PC-3 (cell line): ENCODE results near the gene MLST8. TPM values are rescaled to one million over a fixed set of nuclear protein-coding genes. Genes with fewer than 3 reads are reported as not detected.

Source experiments
- ATAC-seq: fragments of 200-7000 bp; cut with Tn5 transposase; 2 replicates; pipeline ENCODE4 v1.9.1; 2020; ENCODE audit warnings: mild to moderate bottlenecking, moderate library complexity
- BruUV-seq: library from RNA; stranded (reverse); fragments of 400-500 nt; replicated peaks from 2 replicates; lab custom pipeline; 2021; lab: Mats Ljungman, UMichigan
- CTCF ChIA-PET: fragments of 300-600 bp; sonication (Branson Sonifier 250); formaldehyde crosslinking; loops from one replicate; lab custom pipeline; 2022; ENCODE audit warnings: antibody characterized with exemption; lab: Charles Lee
- POLR2A ChIA-PET: fragments of 300-600 bp; sonication (Branson Sonifier 250); formaldehyde crosslinking; loops from one replicate; lab custom pipeline; 2022; ENCODE audit warnings: antibody characterized with exemption; ENCODE audit not compliant: unreplicated experiment; lab: Charles Lee
- DNase-seq: peaks from one replicate; pipeline ENCODE4 v3.0.0-alpha.2; 2015
- H2AFZ ChIP-seq: fragments of 300-600 bp; sonication (generic); 2 replicates; pipeline ENCODE4 v1.6.0; 2016; ENCODE audit warnings: antibody characterized with exemption, low read length
- H3F3A ChIP-seq: fragments of 300-600 bp; sonication (generic); one replicate; pipeline ENCODE4 v1.6.0; 2017; ENCODE audit warnings: antibody characterized with exemption, low read length, control low read depth, mild to moderate bottlenecking; ENCODE audit not compliant: unreplicated experiment
- H3K27ac ChIP-seq: fragments of 300-600 bp; sonication (generic); 2 replicates; pipeline ENCODE4 v1.5.1; 2016; ENCODE audit warnings: mild to moderate bottlenecking, low read length
- H3K27me3 ChIP-seq: fragments of 300-600 bp; sonication (generic); 2 replicates; pipeline ENCODE4 v1.6.1; 2016; ENCODE audit warnings: low read length, mixed read lengths
- H3K36me3 ChIP-seq: fragments of 300-600 bp; sonication (generic); 2 replicates; pipeline ENCODE4 v1.6.1; 2016; ENCODE audit warnings: low read depth, mixed run types, low read length, mixed read lengths
- H3K4me1 ChIP-seq: fragments of 300-600 bp; sonication (generic); 2 replicates; pipeline ENCODE4 v1.5.1; 2016; ENCODE audit warnings: low read length; ENCODE audit not compliant: insufficient read depth
- H3K4me2 ChIP-seq: fragments of 300-600 bp; sonication (generic); 2 replicates; pipeline ENCODE4 v1.6.0; 2016; ENCODE audit warnings: low read length
- H3K4me3 ChIP-seq: fragments of 300-600 bp; sonication (generic); 2 replicates; pipeline ENCODE4 v1.5.1; 2016; ENCODE audit warnings: mild to moderate bottlenecking, low read length, mixed read lengths
- H3K79me2 ChIP-seq: fragments of 300-600 bp; sonication (generic); 2 replicates; pipeline ENCODE4 v1.6.1; 2017; ENCODE audit warnings: low read length, mixed read lengths
- H3K9ac ChIP-seq: fragments of 300-600 bp; sonication (generic); 2 replicates; pipeline ENCODE4 v1.6.0; 2016; ENCODE audit warnings: mild to moderate bottlenecking, low read length
- H3K9me2 ChIP-seq: fragments of 300-600 bp; sonication (generic); replicated peaks from 2 replicates; pipeline ENCODE4 v1.6.1; 2016; ENCODE audit warnings: mixed run types, low read length, mixed read lengths
- H3K9me3 ChIP-seq: fragments of 300-600 bp; sonication (generic); 2 replicates; pipeline ENCODE4 v1.6.1; 2016; ENCODE audit warnings: low read length, mixed read lengths
- H4K20me1 ChIP-seq: fragments of 300-600 bp; sonication (generic); 2 replicates; pipeline ENCODE4 v1.6.1; 2016; ENCODE audit warnings: low read length, mixed read lengths
- EZH2 ChIP-seq: fragments of 300-600 bp; sonication (generic); IDR thresholded peaks from one replicate; pipeline ENCODE4 v1.6.1; 2017; ENCODE audit warnings: antibody characterized with exemption, mild to moderate bottlenecking, low read length; ENCODE audit not compliant: unreplicated experiment
- EZH2phosphoT487 ChIP-seq: fragments of 300-600 bp; sonication (generic); IDR thresholded peaks from 2 replicates; pipeline ENCODE4 v1.6.1; 2018; ENCODE audit warnings: mild to moderate bottlenecking, antibody characterized with exemption, low read length, borderline replicate concordance
- intact Hi-C: fragments of 100-400 bp; cut with micrococcal nuclease; formaldehyde crosslinking; loops from 2 replicates; pipeline ENCODE4 v1.9.0; 2023
- total RNA-seq: library from RNA; depleted of rRNA; stranded (reverse); fragments of >200 nt; gene quantifications from 2 replicates; pipeline ENCODE4 v1.2.3, GENCODE V29; 2014
- TF ChIP-seq, protein P1 (sequence below): fragments of 300-600 bp; sonication (generic); conservative IDR thresholded peaks from 2 replicates; pipeline ENCODE4 v1.5.1; 2017; ENCODE audit warnings: antibody characterized with exemption, low read depth, mild to moderate bottlenecking, low read length

MLST8 gene
- total RNA-seq, 1 experiment from 2014 or later = 63.3 TPM

DNA sequence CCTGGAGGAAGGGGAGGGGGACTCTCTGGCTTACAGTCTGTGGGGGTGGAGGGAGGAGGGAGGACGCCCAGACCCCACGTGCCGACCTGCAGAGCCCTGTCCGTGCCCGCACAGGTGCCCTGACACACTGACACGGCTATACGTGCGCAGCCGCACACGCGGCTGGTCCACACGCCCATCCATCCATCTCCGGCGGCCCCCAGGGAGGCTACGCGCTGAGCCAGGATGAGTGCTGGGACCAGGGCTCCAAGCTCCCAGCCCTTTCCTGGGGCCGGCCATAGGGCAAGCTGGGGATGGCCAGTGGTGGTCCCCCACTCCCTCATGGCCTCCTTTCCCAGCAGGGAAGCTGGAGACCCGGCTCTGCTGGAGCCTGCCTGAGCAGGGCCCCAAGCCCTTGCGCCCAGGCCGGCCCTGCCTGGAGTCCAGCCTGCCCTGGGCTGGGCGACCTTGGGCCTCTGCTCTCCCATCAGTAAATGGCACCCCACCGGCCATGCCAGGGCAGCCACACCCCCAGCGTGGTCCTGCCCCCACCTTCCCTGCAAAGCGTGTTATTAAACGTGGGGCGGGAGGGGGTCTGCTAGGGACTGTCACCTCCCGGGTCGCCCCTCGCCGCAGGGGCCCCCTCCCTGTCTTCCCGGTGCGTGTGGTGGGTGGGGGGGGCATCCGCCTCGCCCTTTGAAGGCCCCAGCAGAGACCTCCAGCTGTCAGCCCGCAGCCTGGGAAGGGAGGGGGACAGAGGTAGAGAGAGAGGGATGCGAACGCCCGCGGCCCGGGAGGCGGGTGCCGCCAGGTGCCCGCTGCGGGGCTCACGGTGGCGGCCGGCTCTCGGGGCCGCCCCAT is 9.7 kb upstream of the MLST8 start:
- no TSS peak for BruUV-seq
- H3K27me3 ChIP-seq = no peaks in the 10 kb centered on the region
- intact Hi-C loops = no loop called here
- TF ChIP-seq EZH2phosphoT487 (no peak), EZH2 (no peak)
- TF ChIP-seq, protein P1, sequence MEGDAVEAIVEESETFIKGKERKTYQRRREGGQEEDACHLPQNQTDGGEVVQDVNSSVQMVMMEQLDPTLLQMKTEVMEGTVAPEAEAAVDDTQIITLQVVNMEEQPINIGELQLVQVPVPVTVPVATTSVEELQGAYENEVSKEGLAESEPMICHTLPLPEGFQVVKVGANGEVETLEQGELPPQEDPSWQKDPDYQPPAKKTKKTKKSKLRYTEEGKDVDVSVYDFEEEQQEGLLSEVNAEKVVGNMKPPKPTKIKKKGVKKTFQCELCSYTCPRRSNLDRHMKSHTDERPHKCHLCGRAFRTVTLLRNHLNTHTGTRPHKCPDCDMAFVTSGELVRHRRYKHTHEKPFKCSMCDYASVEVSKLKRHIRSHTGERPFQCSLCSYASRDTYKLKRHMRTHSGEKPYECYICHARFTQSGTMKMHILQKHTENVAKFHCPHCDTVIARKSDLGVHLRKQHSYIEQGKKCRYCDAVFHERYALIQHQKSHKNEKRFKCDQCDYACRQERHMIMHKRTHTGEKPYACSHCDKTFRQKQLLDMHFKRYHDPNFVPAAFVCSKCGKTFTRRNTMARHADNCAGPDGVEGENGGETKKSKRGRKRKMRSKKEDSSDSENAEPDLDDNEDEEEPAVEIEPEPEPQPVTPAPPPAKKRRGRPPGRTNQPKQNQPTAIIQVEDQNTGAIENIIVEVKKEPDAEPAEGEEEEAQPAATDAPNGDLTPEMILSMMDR = no peak
- H3K4me1 ChIP-seq = peaks cover 12% of the 10 kb centered on the region; the same call in 1 of the 2 replicates
- H3K36me3 ChIP-seq = no peaks in the 10 kb centered on the region
- POLR2A ChIA-PET = no interaction called here
- no peaks in the 10 kb centered on the region for H3F3A ChIP-seq
- no peaks in the 10 kb centered on the region for H3K79me2 ChIP-seq
- H3K9me3 ChIP-seq = no peaks in the 10 kb centered on the region
- H2AFZ ChIP-seq = peak overlapping the region; percentile 34; the same call in 1 of the 2 replicates
- H4K20me1 ChIP-seq = no peaks in the 10 kb centered on the region
- peak overlapping the region; percentile 59 for H3K4me3 ChIP-seq
- DNase-seq = no peak
- peak overlapping the region; percentile 79 for H3K4me2 ChIP-seq
- no peak overlapping the region for H3K9ac ChIP-seq
- H3K27ac ChIP-seq = no peak overlapping the region
- CTCF ChIA-PET = interaction anchor here (0.7 to 1.4 kb wide), 4 partner anchors 11 to 55 kb away, joined by 3 to 18 read pairs (median 4); partner anchors contain the start of gene ECI1
- no peaks in the 10 kb centered on the region for H3K9me2 ChIP-seq
- ATAC-seq = peak; percentile 29

DNA sequence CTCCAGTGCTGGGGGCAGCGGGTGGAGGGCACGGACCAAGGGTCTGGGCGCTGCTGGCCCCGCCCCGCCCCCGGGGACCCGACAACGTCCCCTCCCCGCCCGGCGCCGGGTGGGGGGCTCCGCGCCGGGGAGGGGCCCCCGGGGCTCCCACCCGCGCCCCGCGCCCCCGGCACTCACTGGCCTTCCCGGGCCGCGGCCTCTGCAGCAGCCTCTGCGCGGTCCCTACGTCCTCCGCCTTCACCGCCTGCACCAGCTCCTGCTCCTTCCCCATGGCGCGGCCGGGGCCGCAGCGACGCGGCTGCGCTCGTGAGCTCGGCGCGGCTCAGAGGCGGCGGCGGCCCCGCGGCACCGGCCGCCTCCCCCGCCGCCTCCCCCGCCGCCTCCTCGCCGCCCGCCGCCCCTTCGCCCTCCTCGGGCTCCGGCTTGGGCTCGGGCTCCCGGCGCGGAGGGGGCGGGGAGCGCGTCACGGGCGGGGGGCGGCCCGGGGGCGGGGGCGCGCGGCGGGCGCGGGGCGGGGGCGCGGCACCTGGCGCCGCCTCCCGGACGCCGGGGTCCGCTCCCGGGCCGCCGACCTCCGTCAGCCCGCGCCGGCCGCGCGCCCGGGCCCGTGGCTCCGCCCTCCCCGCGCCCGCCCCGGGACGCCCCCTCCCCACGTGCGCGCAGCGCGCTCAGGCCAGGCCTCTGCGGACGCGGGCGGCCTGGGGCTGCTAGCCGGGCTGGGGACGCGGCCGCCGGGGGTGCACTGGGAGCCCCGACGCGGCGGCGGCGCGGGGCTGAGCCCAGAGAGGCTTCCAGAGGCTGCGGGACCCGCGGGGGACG is 8.9 kb upstream of the MLST8 start, which contains the start of gene CASKIN1:
Gene CASKIN1 (minus strand): TSS at position 444 of the 819 bp plus-strand sequence. CDS start 173 bp downstream, at position 271.
- ChIA-PET POLR2A (no interaction called here), CTCF (interaction anchor here (0.7 kb wide), 1 partner anchor 10 kb away, joined by 4 read pairs; no protein-coding TSS in a partner anchor)
- intact Hi-C loops = no loop called here
- Histone ChIP-seq H3K9me3 (no peaks in the 10 kb centered on the region), H3F3A (no peaks in the 10 kb centered on the region), H3K79me2 (no peaks in the 10 kb centered on the region), H2AFZ (peak within 1 kb of the TSS; percentile 34; the same call in 1 of the 2 replicates), H3K9me2 (no peaks in the 10 kb centered on the region), H3K9ac (no peak within 1 kb of the TSS), H3K27ac (no peak within 1 kb of the TSS), H3K4me2 (peak within 1 kb of the TSS; percentile 79), H3K27me3 (no peaks in the 10 kb centered on the region), H3K4me3 (peak within 1 kb of the TSS; percentile 59), H3K4me1 (peaks cover 12% of the 10 kb centered on the region; the same call in 1 of the 2 replicates), H4K20me1 (no peaks in the 10 kb centered on the region), H3K36me3 (no peaks in the 10 kb centered on the region)
- ATAC-seq (peak; percentile 37), DNase-seq (peak; percentile 14)
- no TSS peak for BruUV-seq
- no peak for TF ChIP-seq EZH2phosphoT487
- no peak for TF ChIP-seq EZH2
- TF ChIP-seq, protein P1 = no peak
